Mucosa of descending colon (tissue), 3 donors: ENCODE measurements around the gene CRABP2. TPM values are rescaled to one million over a fixed set of nuclear protein-coding genes. Genes with fewer than 3 reads are reported as not detected.
A peak's percentile ranks its signal among the peaks of the same experiment; 100 is the strongest.

Experiments
- ATAC-seq: fragments of 200-7000 bp; cut with Tn5 transposase; one replicate; pipeline ENCODE4 v1.9.1; 2020; ENCODE audit warnings: mild to moderate bottlenecking, moderate library complexity
- DNase-seq, 3 donors: peaks; one replicate each; pipeline ENCODE4 v3.0.0-alpha.2; 2020
- H3K36me3 ChIP-seq: fragments of 200-600 bp; one replicate; pipeline ENCODE4 v1.8.0; 2021; ENCODE audit warnings: low read depth, mild to moderate bottlenecking
- H3K4me1 ChIP-seq: fragments of 200-600 bp; one replicate; pipeline ENCODE4 v1.8.0; 2021; ENCODE audit warnings: low read depth, mild to moderate bottlenecking
- H3K4me3 ChIP-seq: fragments of 200-600 bp; one replicate; pipeline ENCODE4 v1.8.0; 2021; ENCODE audit warnings: mild to moderate bottlenecking
- H3K9me3 ChIP-seq: fragments of 200-600 bp; one replicate; pipeline ENCODE4 v1.8.0; 2021; ENCODE audit warnings: mild to moderate bottlenecking
- intact Hi-C, 2 donors: fragments of 100-400 bp; cut with DNase I in 1 of 2; cut with micrococcal nuclease in 1 of 2; formaldehyde crosslinking; loops; one replicate each; pipeline versions ENCODE4 v1.11.0 to v1.11.1; 2022; cut with DNase I, micrococcal nuclease
- total RNA-seq, 3 donors: library from RNA; stranded (reverse); fragmentation: NEBNext Ultra II Directional in 2 of 3; extraction: Animal tissue kit (Norgen Biotek cat#: 25700) in 2 of 3; gene quantifications; one replicate each; pipeline versions ENCODE4 v1.2.1 to v1.2.4, GENCODE V29; 2021 to 2023
- TF ChIP-seq, protein P1 (sequence below): fragments of 200-600 bp; IDR thresholded peaks from one replicate; pipeline ENCODE4 v1.8.0; 2022; ENCODE audit warnings: antibody characterized with exemption, mild to moderate bottlenecking
- donor health status: DM: no; HTN: no; CAD: no; lungs with moderate emphysema.
- donor health status: DM: no; HTN: no; CAD: no.
- donor health status: DM: no; HTN: yes; CAD: no.

Gene CRABP2
- total RNA-seq, 3 donors from 2014 or later, result 0.38 to 2.2 (median 1.2) TPM

DNA sequence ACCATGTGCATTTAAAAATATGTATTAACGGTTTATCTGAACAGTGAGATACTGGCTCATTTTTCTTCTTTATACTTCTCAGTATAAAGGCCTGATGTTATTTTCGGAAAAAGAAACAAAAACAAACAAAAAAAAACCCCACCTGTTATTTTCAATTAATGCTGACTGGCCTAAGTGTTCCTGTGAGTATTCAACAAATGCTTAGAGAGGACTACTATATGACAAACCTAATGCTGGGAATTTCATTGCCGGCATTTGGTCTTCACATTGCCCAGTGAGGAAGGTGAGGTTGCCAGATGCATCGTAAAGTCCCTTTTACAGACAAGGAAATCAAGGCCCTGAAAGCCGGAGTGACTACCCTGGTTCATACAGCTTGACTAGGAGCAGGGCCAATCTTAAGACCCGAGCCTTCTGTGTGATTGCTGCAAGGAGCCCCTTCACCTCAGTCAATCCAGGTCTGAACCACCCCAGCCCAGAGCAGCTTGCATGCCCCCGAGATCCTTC, 34.9 kb upstream of the CRABP2 start:
- TF ChIP-seq, protein P1, sequence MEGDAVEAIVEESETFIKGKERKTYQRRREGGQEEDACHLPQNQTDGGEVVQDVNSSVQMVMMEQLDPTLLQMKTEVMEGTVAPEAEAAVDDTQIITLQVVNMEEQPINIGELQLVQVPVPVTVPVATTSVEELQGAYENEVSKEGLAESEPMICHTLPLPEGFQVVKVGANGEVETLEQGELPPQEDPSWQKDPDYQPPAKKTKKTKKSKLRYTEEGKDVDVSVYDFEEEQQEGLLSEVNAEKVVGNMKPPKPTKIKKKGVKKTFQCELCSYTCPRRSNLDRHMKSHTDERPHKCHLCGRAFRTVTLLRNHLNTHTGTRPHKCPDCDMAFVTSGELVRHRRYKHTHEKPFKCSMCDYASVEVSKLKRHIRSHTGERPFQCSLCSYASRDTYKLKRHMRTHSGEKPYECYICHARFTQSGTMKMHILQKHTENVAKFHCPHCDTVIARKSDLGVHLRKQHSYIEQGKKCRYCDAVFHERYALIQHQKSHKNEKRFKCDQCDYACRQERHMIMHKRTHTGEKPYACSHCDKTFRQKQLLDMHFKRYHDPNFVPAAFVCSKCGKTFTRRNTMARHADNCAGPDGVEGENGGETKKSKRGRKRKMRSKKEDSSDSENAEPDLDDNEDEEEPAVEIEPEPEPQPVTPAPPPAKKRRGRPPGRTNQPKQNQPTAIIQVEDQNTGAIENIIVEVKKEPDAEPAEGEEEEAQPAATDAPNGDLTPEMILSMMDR, result no peak
- H3K9me3 ChIP-seq, result no peaks in the 10 kb centered on the region
- H3K4me3 ChIP-seq, result peak overlapping the region; percentile 40
- ATAC-seq (peak; percentile 9), DNase-seq (no peak)
- peaks cover 9% of the 10 kb centered on the region for H3K4me1 ChIP-seq
- intact Hi-C loops, result no loop called here
- H3K36me3 ChIP-seq, result peaks cover 7% of the 10 kb centered on the region

DNA sequence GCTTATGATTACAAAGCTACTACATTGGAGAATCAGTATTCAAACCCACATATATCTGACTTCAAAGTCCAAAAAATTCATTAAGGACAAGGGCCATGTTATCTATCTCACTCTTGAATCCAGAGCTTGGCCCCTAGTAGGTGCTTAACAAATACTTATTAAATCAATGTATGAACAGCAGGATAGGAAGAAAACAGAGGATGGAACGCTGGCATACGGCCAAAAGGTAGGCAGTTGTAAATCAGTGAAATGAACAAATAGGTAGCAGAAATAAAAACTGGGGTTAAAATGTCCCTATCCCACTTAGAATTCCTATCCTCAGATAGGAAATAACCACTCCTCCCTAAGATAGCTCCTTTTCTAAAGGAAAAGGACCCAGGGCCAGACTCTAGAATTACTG, 33.5 kb upstream of the CRABP2 start:
- TF ChIP-seq, protein P1, result no peak
- Histone ChIP-seq H3K4me3 (no peak overlapping the region), H3K36me3 (no peaks in the 10 kb centered on the region), H3K4me1 (peaks cover 9% of the 10 kb centered on the region), H3K9me3 (no peaks in the 10 kb centered on the region)
- DNase-seq (peak in 1 of 3 donors; percentile 4), ATAC-seq (no peak)
- intact Hi-C loops, result no loop called here

DNA sequence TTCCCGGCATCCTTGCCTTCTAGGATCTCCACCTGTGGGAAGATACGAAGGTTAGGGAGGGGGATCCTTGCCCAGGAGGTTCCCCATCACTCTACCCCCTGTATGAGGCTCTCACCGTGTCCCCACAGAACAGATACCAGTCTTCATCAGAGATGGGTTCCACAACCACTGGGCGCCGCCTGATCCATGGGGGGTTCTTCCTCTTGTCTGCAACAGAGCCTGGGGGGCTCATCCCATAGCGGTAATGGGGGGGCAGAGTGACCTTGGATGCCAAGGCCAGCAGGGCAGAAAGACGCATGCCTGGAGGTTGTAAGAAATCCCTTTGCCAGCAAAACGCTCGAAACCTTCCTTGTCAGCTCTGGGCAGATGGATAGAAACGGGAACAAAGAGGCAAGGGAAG, 33.0 kb upstream of the CRABP2 start:
- Histone ChIP-seq H3K9me3 (no peaks in the 10 kb centered on the region), H3K36me3 (no peaks in the 10 kb centered on the region), H3K4me1 (peaks cover 9% of the 10 kb centered on the region), H3K4me3 (no peak overlapping the region)
- ATAC-seq (no peak), DNase-seq (peak in 1 of 3 donors; percentile 53)
- TF ChIP-seq, protein P1, result no peak
- intact Hi-C loops, result no loop called here

DNA sequence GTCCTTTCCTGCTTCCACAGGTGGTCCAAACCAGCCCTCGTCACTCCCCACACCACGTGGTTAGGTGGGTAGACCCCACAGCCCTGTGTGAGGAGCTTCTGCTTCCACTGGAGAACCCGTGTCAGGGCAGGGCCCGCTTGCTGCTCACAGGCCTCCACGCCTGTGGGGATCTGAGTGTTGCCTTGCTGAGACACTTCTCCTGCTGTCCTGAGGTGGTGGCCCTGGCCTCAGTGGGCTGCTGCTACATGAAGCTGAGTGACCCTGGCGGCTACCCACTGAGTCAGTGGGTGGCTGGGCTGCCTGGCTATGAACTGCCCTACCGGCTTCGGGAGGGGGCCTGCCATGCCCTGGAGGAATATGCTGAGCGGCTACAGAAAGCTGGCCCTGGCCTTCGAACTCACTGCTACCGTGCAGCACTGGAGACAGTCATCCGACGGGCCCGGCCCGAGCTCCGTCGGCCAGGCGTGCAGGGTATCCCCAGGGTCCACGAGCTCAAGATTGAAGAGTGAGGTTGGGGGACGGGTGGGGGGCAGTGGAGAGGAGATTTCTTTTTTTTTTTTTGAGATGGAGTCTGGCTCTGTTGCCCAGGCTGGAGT, 28.7 kb upstream of the CRABP2 start:
- H3K4me1 ChIP-seq, result peaks cover 5% of the 10 kb centered on the region
- H3K36me3 ChIP-seq, result no peaks in the 10 kb centered on the region
- ATAC-seq, result no peak
- no peak for DNase-seq
- TF ChIP-seq, protein P1, result no peak
- intact Hi-C loops, result no loop called here
- no peaks in the 10 kb centered on the region for H3K9me3 ChIP-seq
- no peak overlapping the region for H3K4me3 ChIP-seq

DNA sequence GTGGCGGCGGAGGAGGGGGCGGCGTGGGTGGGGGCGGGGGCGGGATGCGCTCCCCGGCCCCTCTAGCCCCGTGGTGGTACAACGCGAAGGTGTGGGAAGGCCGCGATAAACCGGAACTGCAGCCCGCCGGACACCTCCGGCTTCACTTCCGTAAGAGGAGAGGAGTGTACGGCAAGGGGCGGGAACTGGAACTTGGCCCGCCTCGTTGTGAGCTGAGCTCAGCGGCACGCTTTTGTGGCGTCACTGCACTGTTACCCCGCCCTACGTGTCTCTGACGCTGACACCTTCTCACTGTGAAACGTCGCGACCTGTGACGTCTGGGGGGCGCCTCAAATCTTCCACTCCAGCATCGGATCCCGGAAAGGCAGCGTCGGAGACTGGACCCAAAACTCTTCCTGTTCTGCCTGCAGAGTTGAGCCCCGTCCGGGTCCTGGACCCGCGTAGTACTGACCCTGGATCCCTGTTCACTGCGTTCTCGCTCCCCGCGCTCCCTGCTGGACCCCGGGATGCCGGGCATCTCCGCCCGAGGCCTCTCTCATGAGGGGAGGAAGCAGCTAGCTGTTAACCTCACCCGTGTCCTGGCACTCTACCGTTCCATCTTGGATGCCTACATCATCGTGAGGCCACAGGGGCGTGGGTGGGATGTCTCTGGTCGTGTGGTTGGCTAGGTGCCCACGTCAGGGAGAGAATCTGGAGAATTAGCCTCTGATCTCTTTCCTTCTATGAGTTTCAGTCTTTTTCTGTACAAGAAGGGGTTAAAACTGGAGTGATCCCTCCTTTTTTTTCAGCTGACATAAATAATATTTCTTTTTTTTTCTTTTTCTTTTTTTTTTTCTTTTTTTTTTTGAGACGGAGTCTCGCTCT, 23.4 kb upstream of the CRABP2 start, which contains the start of gene ISG20L2:
Gene ISG20L2 (minus strand): TSS at position 168 of the 864 bp plus-strand sequence. CDS start 1,114 bp downstream, outside the sequence.
- peak; percentile 93 for ATAC-seq
- TF ChIP-seq, protein P1, result no peak
- Histone ChIP-seq H3K4me1 (peaks cover 41% of the 10 kb centered on the region), H3K36me3 (no peaks in the 10 kb centered on the region), H3K9me3 (no peaks in the 10 kb centered on the region), H3K4me3 (peak within 1 kb of the TSS; percentile 60)
- intact Hi-C loops, result loop anchor here in 1 of 2 donors (5.0 kb wide), 1 partner anchor 42 kb away; no protein-coding TSS in a partner anchor
- DNase-seq, result peak; percentile 95 to 99 (median 98)
